Loucy (cell line): ENCODE data around the gene XKR7.

Experiments
- EZH2phosphoT487 ChIP-seq: fragments of 200-600 bp; IDR thresholded peaks from 2 replicates; pipeline ENCODE4 v1.6.1; 2018; ENCODE audit warnings: antibody characterized with exemption, mild to moderate bottlenecking, moderate library complexity, borderline replicate concordance
- TF ChIP-seq, protein P1 (sequence below): fragments of 200-600 bp; sonication (generic); conservative IDR thresholded peaks from 2 replicates; pipeline ENCODE4 v1.5.1; 2014; ENCODE audit warnings: mild to moderate bottlenecking, antibody characterized with exemption, low read length

- TF ChIP-seq, protein P1, sequence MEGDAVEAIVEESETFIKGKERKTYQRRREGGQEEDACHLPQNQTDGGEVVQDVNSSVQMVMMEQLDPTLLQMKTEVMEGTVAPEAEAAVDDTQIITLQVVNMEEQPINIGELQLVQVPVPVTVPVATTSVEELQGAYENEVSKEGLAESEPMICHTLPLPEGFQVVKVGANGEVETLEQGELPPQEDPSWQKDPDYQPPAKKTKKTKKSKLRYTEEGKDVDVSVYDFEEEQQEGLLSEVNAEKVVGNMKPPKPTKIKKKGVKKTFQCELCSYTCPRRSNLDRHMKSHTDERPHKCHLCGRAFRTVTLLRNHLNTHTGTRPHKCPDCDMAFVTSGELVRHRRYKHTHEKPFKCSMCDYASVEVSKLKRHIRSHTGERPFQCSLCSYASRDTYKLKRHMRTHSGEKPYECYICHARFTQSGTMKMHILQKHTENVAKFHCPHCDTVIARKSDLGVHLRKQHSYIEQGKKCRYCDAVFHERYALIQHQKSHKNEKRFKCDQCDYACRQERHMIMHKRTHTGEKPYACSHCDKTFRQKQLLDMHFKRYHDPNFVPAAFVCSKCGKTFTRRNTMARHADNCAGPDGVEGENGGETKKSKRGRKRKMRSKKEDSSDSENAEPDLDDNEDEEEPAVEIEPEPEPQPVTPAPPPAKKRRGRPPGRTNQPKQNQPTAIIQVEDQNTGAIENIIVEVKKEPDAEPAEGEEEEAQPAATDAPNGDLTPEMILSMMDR: no peak
- no peak for TF ChIP-seq EZH2phosphoT487
Observed at GRCh38 chr20:32010666-32011065, 42.7 kb downstream of the XKR7 start.
